OCI-LY7 (cell line): Measurements from ENCODE around the gene LRRC70. TPM values are rescaled to one million over a fixed set of nuclear protein-coding genes. Genes with fewer than 3 reads are reported as not detected.

ENCODE experiments used
- BruUV-seq: library from RNA; stranded (reverse); fragments of 400-500 nt; replicated peaks from 2 replicates; lab custom pipeline; 2021; lab: Mats Ljungman, UMichigan
- CTCF ChIA-PET: fragments of 300-600 bp; sonication (Branson Sonifier 250); formaldehyde crosslinking; loops from one replicate; lab custom pipeline; 2022; ENCODE audit warnings: antibody characterized with exemption; ENCODE audit not compliant: unreplicated experiment; lab: Charles Lee
- POLR2A ChIA-PET: fragments of 300-600 bp; sonication (Branson Sonifier 250); formaldehyde crosslinking; loops from one replicate; lab custom pipeline; 2022; ENCODE audit warnings: antibody characterized with exemption; lab: Charles Lee
- DNase-seq: peaks from one replicate; pipeline ENCODE4 v3.0.0-alpha.2; 2015; ENCODE audit warnings: low spot score
- H2AFZ ChIP-seq: fragments of 200-600 bp; sonication (generic), shearing (Covaris generic); 2 replicates; pipeline ENCODE4 v1.6.1; 2014; ENCODE audit warnings: mild to moderate bottlenecking, antibody characterized with exemption, low read length, moderate library complexity
- H3K27ac ChIP-seq: fragments of 200-600 bp; sonication (generic); 2 replicates; pipeline ENCODE4 v1.5.1; 2014; ENCODE audit warnings: mixed run types, low read depth, mild to moderate bottlenecking, moderate library complexity, low read length, inconsistent platforms; ENCODE audit not compliant: poor library complexity, severe bottlenecking
- H3K36me3 ChIP-seq: fragments of 200-600 bp; sonication (generic); 2 replicates; pipeline ENCODE4 v1.6.1; 2014; ENCODE audit warnings: mild to moderate bottlenecking, antibody characterized with exemption, low read length, moderate library complexity, mixed read lengths; ENCODE audit not compliant: insufficient read depth
- H3K4me1 ChIP-seq: fragments of 200-600 bp; sonication (generic); 2 replicates; pipeline ENCODE4 v1.5.1; 2014; ENCODE audit warnings: mild to moderate bottlenecking, low read length; ENCODE audit not compliant: insufficient read depth, poor library complexity, severe bottlenecking
- H3K4me2 ChIP-seq: fragments of 200-600 bp; sonication (generic); 2 replicates; pipeline ENCODE4 v1.6.1; 2014; ENCODE audit warnings: mild to moderate bottlenecking, low read length
- H3K4me3 ChIP-seq: fragments of 200-600 bp; sonication (generic); 2 replicates; pipeline ENCODE4 v1.5.1; 2014; ENCODE audit warnings: mild to moderate bottlenecking, low read depth, low read length; ENCODE audit not compliant: poor library complexity, severe bottlenecking
- H3K79me2 ChIP-seq: fragments of 200-600 bp; sonication (generic); 2 replicates; pipeline ENCODE4 v1.6.1; 2016; ENCODE audit warnings: low read depth, mild to moderate bottlenecking, low read length, moderate library complexity, mixed read lengths; ENCODE audit not compliant: insufficient read depth
- H3K9me2 ChIP-seq: fragments of 200-600 bp; sonication (generic); 2 replicates; pipeline ENCODE4 v1.6.1; 2016; ENCODE audit warnings: mild to moderate bottlenecking, low read length, mixed read lengths; ENCODE audit not compliant: insufficient read depth
- H3K9me3 ChIP-seq: fragments of 200-600 bp; sonication (generic); 2 replicates; pipeline ENCODE4 v1.6.1; 2014; ENCODE audit warnings: mild to moderate bottlenecking, mixed run types, low read length, mixed read lengths
- H4K20me1 ChIP-seq: fragments of 200-600 bp; sonication (generic); 2 replicates; pipeline ENCODE4 v1.6.1; 2014; ENCODE audit warnings: mild to moderate bottlenecking, antibody characterized with exemption, low read length, moderate library complexity, mixed read lengths; ENCODE audit not compliant: insufficient read depth
- EZH2phosphoT487 ChIP-seq: fragments of 200-600 bp; sonication (generic); IDR thresholded peaks from 2 replicates; pipeline ENCODE4 v1.6.1; 2018; ENCODE audit warnings: low read depth, borderline replicate concordance, mild to moderate bottlenecking, mixed run types, antibody characterized with exemption, low read length, moderate library complexity, mixed read lengths
- intact Hi-C: fragments of 100-400 bp; cut with micrococcal nuclease; formaldehyde crosslinking; loops from one replicate; pipeline ENCODE4 v1.10.0; 2022; ENCODE audit not compliant: unreplicated experiment
- total RNA-seq, 2 experiments: library from RNA; depleted of rRNA in 1 of 2; stranded (reverse); fragments of >200 nt in 1 of 2; shearing (Covaris generic) in 1 of 2; gene quantifications; 2 replicates each; pipeline ENCODE4 v1.2.3, GENCODE V29; 2014 to 2022
- TF ChIP-seq, protein P1 (sequence below): fragments of 200-600 bp; sonication (generic); conservative IDR thresholded peaks from 2 replicates; pipeline ENCODE4 v1.5.1; 2014; ENCODE audit warnings: mild to moderate bottlenecking, antibody characterized with exemption, low read length, moderate library complexity, mixed read lengths

The LRRC70 gene
- total RNA-seq, 2 experiments from 2014 or later, result 1.1 to 1.6 TPM

DNA sequence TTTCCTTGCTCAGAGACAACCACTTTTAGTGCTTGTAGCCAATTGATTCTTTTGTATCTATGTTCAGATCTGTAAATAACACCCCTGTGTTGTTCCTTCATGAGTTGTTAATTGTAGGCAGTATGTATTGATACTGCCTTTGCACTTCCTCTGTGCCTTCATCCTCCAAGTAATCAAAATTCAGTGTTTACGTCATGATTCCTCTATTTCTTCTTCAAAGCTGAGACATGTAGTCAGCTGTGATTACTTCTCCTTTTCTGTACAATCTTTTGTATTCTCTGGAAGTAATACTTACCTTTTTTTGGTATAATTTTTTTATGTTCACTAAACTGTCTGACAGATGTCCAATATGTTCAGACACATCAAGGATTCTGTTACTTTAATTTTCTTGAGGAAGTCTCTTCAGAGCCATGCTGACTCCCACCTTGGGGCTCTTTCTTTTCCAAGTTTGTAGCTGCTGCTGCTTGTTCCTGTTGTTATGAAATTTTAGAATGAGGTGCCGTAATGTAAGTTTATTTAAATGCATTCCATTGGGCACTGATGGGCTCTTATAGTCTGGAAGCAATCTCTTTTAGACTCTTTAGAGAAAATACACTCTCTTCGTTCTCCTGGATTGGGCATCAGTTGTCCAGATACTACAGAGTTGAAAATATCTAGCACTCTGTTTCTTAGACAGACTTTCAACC lies 30.5 kb upstream of the LRRC70 start:
- Histone ChIP-seq H3K4me3 (no peak overlapping the region), H3K9me2 (no peaks in the 10 kb centered on the region), H3K4me2 (no peak overlapping the region), H4K20me1 (no peaks in the 10 kb centered on the region), H2AFZ (no peak overlapping the region), H3K36me3 (peaks cover 8% of the 10 kb centered on the region), H3K9me3 (no peaks in the 10 kb centered on the region), H3K79me2 (no peaks in the 10 kb centered on the region), H3K27ac (no peak overlapping the region), H3K4me1 (peaks cover 6% of the 10 kb centered on the region)
- no TSS peak for BruUV-seq
- no peak for TF ChIP-seq EZH2phosphoT487
- TF ChIP-seq, protein P1, sequence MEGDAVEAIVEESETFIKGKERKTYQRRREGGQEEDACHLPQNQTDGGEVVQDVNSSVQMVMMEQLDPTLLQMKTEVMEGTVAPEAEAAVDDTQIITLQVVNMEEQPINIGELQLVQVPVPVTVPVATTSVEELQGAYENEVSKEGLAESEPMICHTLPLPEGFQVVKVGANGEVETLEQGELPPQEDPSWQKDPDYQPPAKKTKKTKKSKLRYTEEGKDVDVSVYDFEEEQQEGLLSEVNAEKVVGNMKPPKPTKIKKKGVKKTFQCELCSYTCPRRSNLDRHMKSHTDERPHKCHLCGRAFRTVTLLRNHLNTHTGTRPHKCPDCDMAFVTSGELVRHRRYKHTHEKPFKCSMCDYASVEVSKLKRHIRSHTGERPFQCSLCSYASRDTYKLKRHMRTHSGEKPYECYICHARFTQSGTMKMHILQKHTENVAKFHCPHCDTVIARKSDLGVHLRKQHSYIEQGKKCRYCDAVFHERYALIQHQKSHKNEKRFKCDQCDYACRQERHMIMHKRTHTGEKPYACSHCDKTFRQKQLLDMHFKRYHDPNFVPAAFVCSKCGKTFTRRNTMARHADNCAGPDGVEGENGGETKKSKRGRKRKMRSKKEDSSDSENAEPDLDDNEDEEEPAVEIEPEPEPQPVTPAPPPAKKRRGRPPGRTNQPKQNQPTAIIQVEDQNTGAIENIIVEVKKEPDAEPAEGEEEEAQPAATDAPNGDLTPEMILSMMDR, result no peak
- ChIA-PET POLR2A (interaction anchor here (0.6 to 0.9 kb wide), 3 partner anchors 80 to 1181 kb away, joined by 3 read pairs; no protein-coding TSS in a partner anchor), CTCF (no interaction called here)
- intact Hi-C loops, result no loop called here
- DNase-seq, result peak; percentile 7

DNA sequence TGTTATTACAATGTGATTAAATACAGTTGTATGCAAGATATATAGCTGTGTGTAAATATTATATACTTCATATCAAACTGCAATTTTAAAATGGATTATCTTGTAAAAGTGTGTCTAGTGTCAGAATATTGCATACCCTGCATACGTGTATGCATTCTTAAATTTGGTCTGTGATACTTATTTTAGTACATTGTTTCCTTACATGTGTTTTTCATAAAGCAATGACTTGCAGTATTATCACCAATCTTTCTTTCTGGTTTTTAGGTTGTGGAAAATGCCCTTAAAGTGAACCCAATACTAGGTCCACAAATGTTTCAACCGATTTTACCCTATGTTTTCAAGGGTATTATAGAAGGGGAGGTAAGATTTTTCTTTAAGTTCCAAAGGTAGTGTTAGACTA lies 28.5 kb upstream of the LRRC70 start:
- H3K36me3 ChIP-seq, result peaks cover 27% of the 10 kb centered on the region
- no peak overlapping the region for H3K4me3 ChIP-seq
- H3K4me2 ChIP-seq, result no peak overlapping the region
- no TSS peak for BruUV-seq
- no peaks in the 10 kb centered on the region for H3K9me3 ChIP-seq
- no peaks in the 10 kb centered on the region for H3K79me2 ChIP-seq
- intact Hi-C loops, result no loop called here
- no peak overlapping the region for H3K27ac ChIP-seq
- ChIA-PET POLR2A (interaction anchor here (0.6 kb wide), 2 partner anchors 93 to 1976 kb away, joined by 3 read pairs; no protein-coding TSS in a partner anchor), CTCF (interaction anchor here (0.6 kb wide), 1 partner anchor 11 kb away, joined by 3 read pairs; no protein-coding TSS in a partner anchor)
- no peak overlapping the region for H2AFZ ChIP-seq
- TF ChIP-seq EZH2phosphoT487, result no peak
- TF ChIP-seq, protein P1, result no peak
- no peaks in the 10 kb centered on the region for H4K20me1 ChIP-seq
- no peak for DNase-seq
- H3K9me2 ChIP-seq, result no peaks in the 10 kb centered on the region
- peaks cover 6% of the 10 kb centered on the region for H3K4me1 ChIP-seq

DNA sequence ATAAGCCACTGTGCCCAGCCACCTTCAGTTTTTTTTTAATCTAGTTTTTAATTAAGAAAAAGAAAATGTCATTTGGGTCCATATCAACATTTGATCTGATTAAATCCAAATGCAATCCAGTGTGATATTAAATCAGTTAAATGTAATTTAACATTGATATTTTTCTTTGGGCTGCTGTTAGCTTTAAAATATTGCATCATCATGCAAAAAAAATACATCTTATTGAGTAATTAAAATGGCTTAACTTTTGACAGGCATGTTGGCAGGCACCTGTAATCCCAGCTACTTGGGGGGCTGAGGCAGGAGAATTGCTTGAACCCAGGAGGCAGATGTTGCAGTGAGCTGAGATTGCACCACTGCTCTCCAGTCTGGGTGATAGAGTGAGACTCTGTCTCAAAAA lies 22.7 kb upstream of the LRRC70 start:
- no peak overlapping the region for H3K4me2 ChIP-seq
- H2AFZ ChIP-seq, result no peak overlapping the region
- H3K4me1 ChIP-seq, result no peaks in the 10 kb centered on the region
- no peaks in the 10 kb centered on the region for H3K79me2 ChIP-seq
- no peak for DNase-seq
- no peak overlapping the region for H3K4me3 ChIP-seq
- no peak overlapping the region for H3K27ac ChIP-seq
- TF ChIP-seq, protein P1, result no peak
- TF ChIP-seq EZH2phosphoT487, result no peak
- peaks cover 42% of the 10 kb centered on the region for H3K36me3 ChIP-seq
- no peaks in the 10 kb centered on the region for H3K9me3 ChIP-seq
- no TSS peak for BruUV-seq
- no peaks in the 10 kb centered on the region for H3K9me2 ChIP-seq
- intact Hi-C loops, result no loop called here
- ChIA-PET POLR2A (interaction anchor here (0.7 to 2.5 kb wide), 3 partner anchors 13 to 22 kb away, joined by 4 to 8 read pairs (median 6); no protein-coding TSS in a partner anchor), CTCF (no interaction called here)
- no peaks in the 10 kb centered on the region; the same call in 1 of the 2 replicates for H4K20me1 ChIP-seq
